ENCODE measurements around the gene ABHD17A. TPM values are rescaled to one million over a fixed set of nuclear protein-coding genes. Genes with fewer than 3 reads are reported as not detected.

Gene ABHD17A
- total RNA-seq, 1 experiment from 2014 or later: 68.2 TPM

- TF ChIP-seq EGR1 (IDR thresholded peaks at IDR 0.05; ENCODE audit: low read depth) (no peak), JUND (IDR thresholded peaks at IDR 0.05) (no peak), SRF (IDR thresholded peaks at IDR 0.05; ENCODE audit: low read depth) (no peak), CBX3 (IDR thresholded peaks at IDR 0.05; ENCODE audit: low read depth) (no peak), MAX (IDR thresholded peaks at IDR 0.05) (no peak), FOSL1 (IDR thresholded peaks at IDR 0.05; ENCODE audit: low read depth) (no peak), RAD21 (IDR thresholded peaks at IDR 0.05; ENCODE audit: low read depth) (no peak), ATF3 (IDR thresholded peaks at IDR 0.05) (no peak)
Measured at GRCh38 chr19:1828279-1829238, 56.7 kb downstream of the ABHD17A start (continued).

- CTCF ChIA-PET: interaction anchor here (1.5 to 2.3 kb wide), 2 partner anchors 11 to 28 kb away, joined by 3 to 33 read pairs; no protein-coding TSS in a partner anchor
Measured at GRCh38 chr19:1827566-1828278, 57.6 kb downstream of the ABHD17A start.

More at GRCh38 chr19:1827566-1828278, 57.6 kb downstream of the ABHD17A start:
- no peak overlapping the region for H3K4me3 ChIP-seq (replicated peaks in 1 of 2; ENCODE audit: low read depth in 1 of 2, low read length in 2 of 2)
- ATAC-seq (no peak), DNase-seq (ENCODE audit: low read depth, low spot score) (no peak)
- H3K9me2 ChIP-seq (ENCODE audit: insufficient read depth): no peaks in the 10 kb centered on the region
- ChIA-PET POLR2A (no interaction called here), RAD21 (ENCODE audit: low non-redundant PET in 1 of 2, low total read pairs in 2 of 2, uncharacterized antibody in 2 of 2, unreplicated experiment in 2 of 2) (no interaction called here)
- H3K4me1 ChIP-seq (ENCODE audit: control insufficient read depth in 1 of 2, insufficient read depth in 2 of 2, low read length in 2 of 2): peaks cover 4 to 7% of the 10 kb centered on the region in 2 experiments; a peak in 3 of 4 replicates
- peaks cover 6 to 18% of the 10 kb centered on the region in 2 experiments; a peak in 3 of 4 replicates for H3K36me3 ChIP-seq (ENCODE audit: control insufficient read depth in 1 of 2, insufficient read depth in 2 of 2, low read length in 2 of 2)
- H3K9ac ChIP-seq (ENCODE audit: low read length): no peak overlapping the region
- no peaks in the 10 kb centered on the region for H3K9me3 ChIP-seq (ENCODE audit: control insufficient read depth in 1 of 2, insufficient read depth in 1 of 2, low read depth in 1 of 2, low read length in 2 of 2)
- no peak overlapping the region for H3K27ac ChIP-seq (ENCODE audit: low read depth, low read length)
- H3K4me2 ChIP-seq (ENCODE audit: low read length): no peak overlapping the region
- TF ChIP-seq REST (IDR thresholded peaks at IDR 0.05; ENCODE audit: low read depth) (no peak), ZFX (IDR thresholded peaks at IDR 0.05) (no peak), CBX3 (IDR thresholded peaks at IDR 0.05; ENCODE audit: low read depth) (no peak), YY1 (IDR thresholded peaks at IDR 0.05; ENCODE audit: extremely low read depth, insufficient replicate concordance, low read depth, low read length) (no peak), MAX (IDR thresholded peaks at IDR 0.05) (no peak), FOSL1 (IDR thresholded peaks at IDR 0.05; ENCODE audit: low read depth) (no peak), POLR2A (IDR thresholded peaks at IDR 0.05; ENCODE audit: borderline replicate concordance, extremely low read depth, insufficient read depth, insufficient read length) (no peak), RAD21 (IDR thresholded peaks at IDR 0.05; ENCODE audit: low read depth) (no peak), SP1 (IDR thresholded peaks at IDR 0.05; ENCODE audit: low read depth) (no peak), ZNF274 (IDR thresholded peaks at IDR 0.05; ENCODE audit: low read depth, low read length) (no peak), SRF (IDR thresholded peaks at IDR 0.05; ENCODE audit: low read depth) (no peak)
- no peaks in the 10 kb centered on the region for H4K20me1 ChIP-seq (ENCODE audit: insufficient read depth)
- intact Hi-C loops (cut with micrococcal nuclease): no loop called here
- BruUV-seq (replicated peaks): no TSS peak
- no peaks in the 10 kb centered on the region for H3K27me3 ChIP-seq (ENCODE audit: insufficient read depth, low read length)
- no peak overlapping the region for H2AFZ ChIP-seq (ENCODE audit: low read depth, low read length, poor library complexity, severe bottlenecking)
- peaks cover 32% of the 10 kb centered on the region for H3K79me2 ChIP-seq (ENCODE audit: insufficient read depth, low read length)
